K562 (cell line): ENCODE results near the gene RPS28. TPM values are rescaled to one million over a fixed set of nuclear protein-coding genes. Genes with fewer than 3 reads are reported as not detected.

Source experiments
- ATF7 ChIP-seq: fragments of 450-650 bp; IDR thresholded peaks from 2 replicates; pipeline ENCODE4 v1.7.1; 2014; ENCODE audit warnings: mild to moderate bottlenecking, moderate library complexity
- CGGBP1 ChIP-seq: fragments of 250-450 bp; sonication (Bioruptor Pico); IDR thresholded peaks from 2 replicates; pipeline ENCODE4 v1.9.0; 2021; ENCODE audit warnings: mild to moderate bottlenecking
- ESRRA ChIP-seq: fragments of 450-650 bp; IDR thresholded peaks from 2 replicates; pipeline ENCODE4 v1.6.1; 2014; ENCODE audit warnings: low read depth, mild to moderate bottlenecking, moderate library complexity, borderline replicate concordance
- FIP1L1 ChIP-seq: fragments of 200-400 bp; formaldehyde crosslinking; IDR thresholded peaks from 2 replicates; pipeline ENCODE4 v1.6.1; 2018; ENCODE audit warnings: mild to moderate bottlenecking, low read depth, low read length; ENCODE audit not compliant: poor library complexity, severe bottlenecking
- HIVEP1 ChIP-seq: fragments of 250-450 bp; sonication (Bioruptor Pico); IDR thresholded peaks from 2 replicates; pipeline ENCODE4 v1.4.0; 2020; ENCODE audit warnings: mild to moderate bottlenecking
- HMGN3 ChIP-seq: IDR thresholded peaks from 2 replicates; pipeline ENCODE4 v1.6.1; 2011; ENCODE audit warnings: borderline replicate concordance, low read depth, mild to moderate bottlenecking, mixed read lengths, low read length; ENCODE audit not compliant: insufficient read length; ENCODE audit errors: extremely low read depth
- HNRNPL ChIP-seq: fragments of 200-400 bp; formaldehyde crosslinking; IDR thresholded peaks from 2 replicates; pipeline ENCODE4 v1.6.1; 2017; ENCODE audit warnings: low read depth, mild to moderate bottlenecking, low read length
- KAT8 ChIP-seq: fragments of 450-650 bp; IDR thresholded peaks from 2 replicates; pipeline ENCODE4 v1.6.1; 2016; ENCODE audit warnings: low read depth, mild to moderate bottlenecking
- KLF10 ChIP-seq: fragments of 250-450 bp; sonication (Bioruptor Pico); IDR thresholded peaks from 2 replicates; pipeline ENCODE4 v1.6.1; 2021; ENCODE audit warnings: matching md5 sums
- MBD2 ChIP-seq: sonication (generic); IDR thresholded peaks from 2 replicates; pipeline ENCODE4 v1.6.1; 2016; ENCODE audit warnings: low read depth, borderline replicate concordance
- NONO ChIP-seq, 2 experiments: fragments of 200-400 bp in 1 of 2; fragments of 450-650 bp in 1 of 2; formaldehyde crosslinking in 1 of 2; IDR thresholded peaks; 2 replicates each; pipeline ENCODE4 v1.6.1; 2017; ENCODE audit warnings: low read depth in 2 of 2, mild to moderate bottlenecking in 2 of 2, moderate library complexity in 2 of 2, low read length in 1 of 2
- PBX2 ChIP-seq, 2 experiments: IDR thresholded peaks in 1 of 2; conservative IDR thresholded peaks in 1 of 2; 2 replicates each; pipeline ENCODE4 v1.6.1; 2016; ENCODE audit warnings: low read depth in 2 of 2, mild to moderate bottlenecking in 1 of 2, missing compliant biosample characterization in 1 of 2, missing genetic modification characterization in 1 of 2, moderate library complexity in 1 of 2
- SMAD1 ChIP-seq: fragments of 150-350 bp; IDR thresholded peaks from 2 replicates; pipeline ENCODE4 v1.6.1; 2014; ENCODE audit warnings: low read length, low read depth; ENCODE audit not compliant: partially characterized antibody
- SMARCA4 ChIP-seq: fragments of 450-650 bp; IDR thresholded peaks from 2 replicates; pipeline ENCODE4 v1.6.1; 2016
- SREBF2 ChIP-seq: sonication (generic); formaldehyde crosslinking; IDR thresholded peaks from 2 replicates; pipeline ENCODE4 v1.4.0; 2020; ENCODE audit warnings: mild to moderate bottlenecking, missing genetic modification reagents
- TAF15 ChIP-seq: fragments of 200-400 bp; formaldehyde crosslinking; IDR thresholded peaks from 2 replicates; pipeline ENCODE4 v1.6.1; 2017; ENCODE audit warnings: mild to moderate bottlenecking, low read depth, low read length, moderate library complexity
- TBL1XR1 ChIP-seq, 2 experiments: IDR thresholded peaks; 2 replicates each; pipeline ENCODE4 v1.6.1; 2012; ENCODE audit warnings: improper control_type of control experiment in 2 of 2, low read length in 2 of 2, mild to moderate bottlenecking in 1 of 2
- U2AF1 ChIP-seq: fragments of 200-400 bp; formaldehyde crosslinking; optimal IDR thresholded peaks from 2 replicates; pipeline ENCODE3; 2017; ENCODE audit warnings: mild to moderate bottlenecking, low read depth, low read length, moderate library complexity
- YBX1 ChIP-seq: fragments of 450-650 bp; IDR thresholded peaks from 2 replicates; pipeline ENCODE4 v1.7.1; 2016; ENCODE audit warnings: mild to moderate bottlenecking
- ZNF143 ChIP-seq: sonication (generic); formaldehyde crosslinking; IDR thresholded peaks from 2 replicates; pipeline ENCODE4 v1.9.0; 2022; ENCODE audit warnings: mild to moderate bottlenecking, missing genetic modification reagents
- ZNF184 ChIP-seq: sonication (generic); formaldehyde crosslinking; IDR thresholded peaks from 2 replicates; pipeline ENCODE4 v1.5.0; 2020; ENCODE audit warnings: missing genetic modification reagents
- ZNF445 ChIP-seq: fragments of 250-450 bp; sonication (Bioruptor Pico); IDR thresholded peaks from 2 replicates; pipeline ENCODE4 v1.4.0; 2020; ENCODE audit warnings: low read depth, mild to moderate bottlenecking, moderate library complexity
- ZNF589 ChIP-seq: fragments of 200-800 bp; sonication (Bioruptor generic); IDR thresholded peaks from 2 replicates; pipeline ENCODE4 v1.6.1; 2016; ENCODE audit warnings: low read depth, missing genetic modification characterization, missing compliant biosample characterization
- ZNF699 ChIP-seq: fragments of 250-450 bp; sonication (Bioruptor Pico); IDR thresholded peaks from 2 replicates; pipeline ENCODE4 v1.8.0; 2021; ENCODE audit warnings: mild to moderate bottlenecking, moderate library complexity; ENCODE audit not compliant: insufficient replicate concordance
- polyA plus RNA-seq, 8 experiments: library from polyadenylated mRNA; depleted of rRNA in 4 of 8; stranded (reverse) in 5 of 8; unstranded in 3 of 8; fragments of >200 nt; fragmentation: Nextera tagmentation in 2 of 8; fragmentation: Illumina TruSeq in 1 of 8; extraction: Ambion mirVana in 2 of 8; extraction: Trizol in 1 of 8; gene quantifications; 2 replicates each; pipeline versions ENCODE4 v1.2.1 to v1.2.3, GENCODE V29; 2011 to 2014; ENCODE audit warnings: inconsistent platforms in 1 of 8, missing spikeins in 1 of 8
- total RNA-seq, 7 experiments: library from RNA; depleted of rRNA in 6 of 7; stranded (reverse); fragments of >200 nt in 6 of 7; fragmentation: Illumina TruSeq in 2 of 7; extraction: Trizol in 2 of 7; gene quantifications; 2 replicates each; pipeline versions ENCODE4 v1.2.1 to v1.2.3, GENCODE V29; 2011 to 2021; ENCODE audit warnings: low replicate concordance in 1 of 7

Gene RPS28
- total and polyA plus RNA-seq, 9 of the 15 experiments (the other 6 are each of a cell fraction or from before 2014, with no cell fraction given): 165 to 2,827 (median 1,303) TPM

GRCh38 chr19:8307965-8308866, 13.1 kb upstream of the RPS28 start, which contains the start of gene CD320 (continued):
- TF ChIP-seq PBX2 (CRISPR knock-in tag; IDR thresholded peaks at IDR 0.05; ENCODE audit: low read depth) (peak; percentile 34; the same call in 1 of the 2 replicates), PBX2 (tag; conservative IDR thresholded peaks at IDR 0.05; ENCODE audit: low read depth) (peak; percentile 78), KAT8 (no peak), KLF10 (CRISPR knock-in tag) (no peak), TAF15 (no peak), U2AF1 (peak; percentile 89), ZNF445 (CRISPR knock-in tag) (no peak), NONO (IDR thresholded peaks at IDR 0.05; ENCODE audit: low read depth in 2 of 2, low read length in 1 of 2) (peak; percentile 62 to 66; a peak in 2 of 4 replicates), HIVEP1 (CRISPR knock-in tag) (peak; percentile 46; the same call in 1 of the 2 replicates), ZNF143 (peak; percentile 47), FIP1L1 (peak; percentile 78), CGGBP1 (0 out of 2 replicates have a peak, but pooled peaks have one; percentile 43), MBD2 (0 out of 2 replicates have a peak, but pooled peaks have one; percentile 22), ESRRA (peak; percentile 55; the same call in 1 of the 2 replicates), SREBF2 (CRISPR knock-in tag) (no peak), ATF7 (peak; percentile 79; the same call in 1 of the 2 replicates), ZNF589 (CRISPR knock-in tag) (no peak; the same call in 1 of the 2 replicates), SMAD1 (no peak), ZNF699 (no peak), SMARCA4 (no peak), TBL1XR1 (IDR thresholded peaks at IDR 0.05; ENCODE audit: low read length in 2 of 2) (no peak; a peak in 1 of 4 replicates), HNRNPL (0 out of 2 replicates have a peak, but pooled peaks have one; percentile 38), HMGN3 (peak; percentile 89), YBX1 (no peak), ZNF184 (CRISPR knock-in tag) (no peak)
